T1000 (cell line): ENCODE data around the gene ACD.
"Not testable (repeated sequence)": the region's sequence is repeated elsewhere in the genome, so short reads cannot be mapped to it uniquely, and the experiment has no call there.

Source experiments
- DNase-seq: peaks from one replicate; lab custom pipeline; 2025; ENCODE audit warnings: mixed read lengths; lab: John Stamatoyannopoulos, UW

The ACD gene

GRCh38 chr16:67659675-67660563, at the start of gene ACD:
Gene ACD, minus strand, starts transcription at chr16:67660260. Its CDS starts 40 bp downstream, at chr16:67660220.
- DNase-seq, result peak; percentile 74

- no peak for DNase-seq
Observed at GRCh38 chr16:67709050-67709449, 49.0 kb upstream of the ACD start.

- DNase-seq, result no peak
Observed at GRCh38 chr16:67708368-67708771, 48.3 kb upstream of the ACD start.

- no peak for DNase-seq
Observed at GRCh38 chr16:67707790-67708189, 47.7 kb upstream of the ACD start.

GRCh38 chr16:67707210-67707609, 47.1 kb upstream of the ACD start:
- no peak for DNase-seq

GRCh38 chr16:67704110-67704509, 44.0 kb upstream of the ACD start:
- no peak for DNase-seq

- no peak for DNase-seq
Observed at GRCh38 chr16:67703626-67704025, 43.6 kb upstream of the ACD start.

- no peak for DNase-seq
Observed at GRCh38 chr16:67702130-67702529, 42.1 kb upstream of the ACD start.

- no peak for DNase-seq
Observed at GRCh38 chr16:67701420-67701819, 41.4 kb upstream of the ACD start.

- DNase-seq, result no peak
Observed at GRCh38 chr16:67699265-67699664, 39.2 kb upstream of the ACD start.

- no peak for DNase-seq
Observed at GRCh38 chr16:67697422-67698185, 37.5 kb upstream of the ACD start.

GRCh38 chr16:67694611-67695010, 34.6 kb upstream of the ACD start:
- no peak for DNase-seq

GRCh38 chr16:67693517-67694285, 33.6 kb upstream of the ACD start:
- DNase-seq, result not testable (repeated sequence)

- DNase-seq, result no peak
Observed at GRCh38 chr16:67685388-67686112, 25.5 kb upstream of the ACD start.

- DNase-seq, result no peak
Observed at GRCh38 chr16:67683767-67684166, 23.7 kb upstream of the ACD start.

GRCh38 chr16:67679935-67680897, 20.2 kb upstream of the ACD start:
- DNase-seq, result no peak

GRCh38 chr16:67678354-67679023, 18.4 kb upstream of the ACD start:
- no peak for DNase-seq

- DNase-seq, result no peak
Observed at GRCh38 chr16:67677712-67678111, 17.7 kb upstream of the ACD start.

GRCh38 chr16:67676939-67677338, 16.9 kb upstream of the ACD start:
- no peak for DNase-seq

GRCh38 chr16:67676516-67676915, 16.5 kb upstream of the ACD start:
- DNase-seq, result no peak
